Germinal center (tissue), 1 donor: ENCODE results near the gene EPS8L3.

Experiments
- DNase-seq: peaks from one replicate; pipeline ENCODE4 v3.0.0; 2012; ENCODE audit warnings: mixed read lengths, low spot score

EPS8L3 gene

DNA sequence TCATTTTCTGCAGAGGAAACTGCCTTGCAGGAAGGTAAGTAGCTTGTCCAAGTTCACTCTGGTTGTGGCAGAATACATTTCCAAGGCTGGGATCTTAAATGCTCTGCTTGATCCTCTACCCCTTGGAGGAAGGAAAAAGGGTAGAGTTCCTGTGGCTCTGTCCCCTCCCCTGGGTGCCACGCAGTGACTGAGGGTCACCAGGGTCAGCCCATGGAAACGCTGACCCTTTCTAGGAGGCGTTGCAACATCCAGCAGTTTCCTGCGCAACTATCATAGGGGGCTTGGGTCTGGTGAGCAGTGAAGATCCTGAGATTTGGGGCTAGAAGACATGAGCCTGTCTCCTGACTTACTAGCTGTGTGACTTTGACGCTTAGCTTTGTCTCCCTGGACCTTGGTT, 29.4 kb upstream of the EPS8L3 start:
- DNase-seq, result no peak

- DNase-seq, result no peak
Observed at GRCh38 chr1:109792056-109792831, 28.5 kb upstream of the EPS8L3 start.

DNA sequence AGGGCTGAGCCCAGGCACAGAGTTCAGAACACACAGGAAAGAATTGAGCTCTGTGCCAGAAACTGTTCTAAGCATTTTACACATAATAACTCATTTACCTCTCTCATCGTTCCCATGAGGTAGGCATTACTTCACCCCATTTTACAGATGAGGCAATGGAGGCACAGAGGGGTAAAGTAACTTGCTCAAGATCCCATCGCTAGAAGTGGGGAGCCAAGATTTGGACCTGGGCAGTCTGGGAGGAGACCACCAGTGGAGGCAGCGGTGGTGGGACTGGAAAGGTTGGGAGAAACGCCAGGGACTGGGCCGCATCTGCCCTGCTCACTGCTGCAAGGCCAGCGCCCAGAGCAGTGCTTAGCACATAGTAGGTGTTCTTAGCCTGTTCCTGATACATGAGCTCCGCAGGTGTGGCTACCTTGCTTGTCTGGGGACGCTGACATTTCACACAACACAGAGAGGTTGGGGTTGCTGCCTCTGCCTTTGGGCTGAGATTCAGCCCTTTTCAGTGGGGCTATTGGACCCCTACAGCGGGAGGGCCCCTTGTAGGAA, 27.8 kb upstream of the EPS8L3 start:
- no peak for DNase-seq

- peak; percentile 67 for DNase-seq
Observed at GRCh38 chr1:109790735-109791494, 27.2 kb upstream of the EPS8L3 start.

- DNase-seq, result no peak
Observed at GRCh38 chr1:109790329-109790728, 26.6 kb upstream of the EPS8L3 start.

DNA sequence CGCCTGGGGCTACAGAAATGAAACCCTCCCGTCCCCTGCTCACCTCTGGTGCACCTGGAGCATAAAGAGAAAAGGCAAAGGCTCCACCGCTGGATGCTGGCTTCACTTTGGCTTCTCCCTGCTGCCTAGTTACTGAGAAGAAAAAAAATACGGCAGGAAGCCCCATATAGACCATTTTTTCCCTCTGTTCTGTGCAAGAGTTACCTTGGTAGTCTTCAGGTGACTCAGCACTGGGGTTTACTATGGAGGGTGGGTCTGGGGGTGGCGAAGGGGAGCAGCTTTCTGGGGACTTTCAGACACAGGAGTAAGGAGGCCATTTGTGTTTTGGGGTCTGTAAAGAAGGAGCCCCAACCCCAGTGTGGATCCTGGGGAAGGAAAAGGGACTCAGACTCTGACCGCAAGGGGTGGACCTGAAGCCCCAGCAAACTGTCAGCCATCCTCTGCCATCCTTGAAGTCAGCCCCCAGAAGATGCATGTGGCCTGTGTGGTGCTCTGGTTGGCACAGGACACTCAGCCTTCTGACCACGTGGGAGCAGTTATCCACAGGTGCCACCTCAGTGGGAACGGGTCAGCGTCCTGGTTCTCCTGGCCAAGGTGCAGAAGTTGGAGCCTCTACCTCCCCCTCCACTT, 25.9 kb upstream of the EPS8L3 start:
- no peak for DNase-seq

DNA sequence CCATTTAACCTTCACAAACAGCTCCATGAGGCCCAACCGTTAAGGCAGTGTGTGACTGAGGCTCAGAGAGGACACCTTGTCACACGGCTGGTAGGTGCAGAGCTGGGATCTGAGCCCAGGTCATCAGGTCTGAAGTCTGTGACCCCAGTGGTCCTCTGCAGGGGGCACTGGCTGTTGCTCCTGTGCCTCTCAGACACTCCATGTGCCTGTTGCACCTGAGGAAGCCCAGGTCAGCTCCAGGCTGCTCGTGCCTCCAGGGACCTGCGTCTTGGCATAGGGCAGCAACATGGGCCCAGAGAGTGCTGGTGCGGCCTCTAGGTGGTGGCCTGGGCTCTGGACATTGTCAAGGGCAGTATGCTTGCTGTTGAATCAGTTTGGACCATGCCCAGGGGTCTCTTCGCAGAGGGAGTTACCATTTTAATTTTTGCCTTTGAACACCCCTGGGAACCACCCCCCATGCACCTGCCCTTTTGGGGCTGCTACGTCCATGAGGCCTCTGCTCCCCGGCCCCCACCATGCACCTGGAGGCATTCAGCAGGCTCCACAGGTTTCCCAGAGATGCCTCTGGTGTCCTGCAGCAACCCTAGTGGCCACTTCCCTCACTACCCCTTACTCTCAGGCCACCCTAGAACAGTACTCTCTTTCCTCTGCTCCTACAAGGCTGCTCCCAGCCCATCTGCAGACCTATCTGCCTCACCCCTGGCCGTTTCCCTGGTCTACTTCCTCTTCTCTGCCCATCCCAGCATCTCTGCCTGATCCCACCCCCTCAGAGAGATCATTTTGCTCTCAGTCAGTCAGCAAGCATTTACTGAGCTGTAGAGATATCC, 25.2 kb upstream of the EPS8L3 start:
- DNase-seq, result no peak

GRCh38 chr1:109787845-109788601, 24.3 kb upstream of the EPS8L3 start:
- no peak for DNase-seq

- DNase-seq, result no peak
Observed at GRCh38 chr1:109787211-109787844, 23.6 kb upstream of the EPS8L3 start.

- no peak for DNase-seq
Observed at GRCh38 chr1:109786531-109787021, 22.9 kb upstream of the EPS8L3 start.

DNA sequence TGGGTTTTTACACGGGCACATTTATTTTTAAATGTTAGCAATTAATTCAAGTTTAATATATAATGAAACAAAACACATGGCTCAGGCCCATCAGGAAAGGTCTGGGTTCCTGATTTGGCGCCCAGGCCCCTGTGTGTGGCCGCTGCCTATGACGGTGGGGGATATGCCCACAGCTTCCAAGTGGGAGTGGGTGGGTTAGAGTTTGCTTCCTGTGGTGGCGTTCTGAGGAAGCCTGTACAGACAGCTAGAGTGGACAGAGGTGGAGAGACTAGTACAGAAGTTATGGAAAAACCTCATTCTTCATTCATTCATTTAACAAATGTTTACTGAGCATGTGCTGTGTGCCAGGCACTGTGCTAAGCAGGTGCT, 22.4 kb upstream of the EPS8L3 start:
- DNase-seq, result no peak

DNA sequence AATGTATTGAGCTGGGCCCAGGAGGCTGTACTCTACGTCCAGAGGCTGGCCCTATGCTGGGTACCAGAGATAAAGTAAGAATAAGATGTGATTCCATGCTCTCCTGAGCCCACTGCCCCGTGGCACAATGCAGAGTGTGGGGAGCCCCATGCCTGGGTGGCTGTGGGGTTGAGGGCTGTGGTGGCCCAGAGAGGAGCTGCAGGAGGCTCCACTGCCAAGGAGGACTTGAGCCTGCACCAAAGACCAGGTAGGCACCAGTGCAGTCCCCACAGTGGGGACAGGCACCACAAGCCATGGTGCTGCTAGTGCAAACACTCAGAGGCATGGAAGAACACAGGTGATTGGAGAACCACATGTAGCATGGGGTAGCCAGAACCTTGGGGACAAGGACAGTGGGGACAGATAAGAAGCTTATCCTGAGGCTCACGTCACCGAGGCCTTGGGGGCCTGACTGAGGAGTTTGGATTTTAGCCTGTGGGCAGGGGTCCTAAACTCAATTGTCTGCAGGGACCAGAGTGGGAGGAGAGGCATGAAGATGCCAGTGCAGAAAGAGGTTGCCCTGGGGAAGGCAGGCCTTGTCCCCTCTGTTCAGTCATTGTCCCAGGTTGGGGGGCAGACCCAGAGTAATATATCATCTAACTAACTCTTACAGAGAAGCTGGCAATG, 21.9 kb upstream of the EPS8L3 start:
- no peak for DNase-seq

GRCh38 chr1:109784551-109785252, 21.0 kb upstream of the EPS8L3 start:
- no peak for DNase-seq

DNA sequence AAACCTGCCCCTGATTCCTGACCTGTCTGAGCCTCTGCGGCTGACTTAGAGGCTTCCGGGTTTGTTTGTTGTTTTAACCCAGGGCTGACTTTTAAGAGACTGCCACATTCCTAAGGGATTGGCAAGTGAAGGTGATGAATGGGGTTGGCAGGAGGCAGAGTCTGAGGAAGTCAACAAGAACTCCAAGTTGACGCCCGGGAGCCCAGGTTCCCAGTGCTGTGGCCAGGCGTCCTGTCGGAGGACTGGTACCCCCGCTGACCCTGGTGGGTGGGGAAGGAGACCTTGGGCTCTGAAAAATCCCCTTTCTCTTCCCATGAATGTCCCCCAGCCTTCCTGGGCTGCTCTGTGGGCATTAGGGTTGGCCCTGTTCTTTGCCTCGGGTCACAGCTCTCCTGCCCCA, 19.7 kb upstream of the EPS8L3 start:
- no peak for DNase-seq

DNA sequence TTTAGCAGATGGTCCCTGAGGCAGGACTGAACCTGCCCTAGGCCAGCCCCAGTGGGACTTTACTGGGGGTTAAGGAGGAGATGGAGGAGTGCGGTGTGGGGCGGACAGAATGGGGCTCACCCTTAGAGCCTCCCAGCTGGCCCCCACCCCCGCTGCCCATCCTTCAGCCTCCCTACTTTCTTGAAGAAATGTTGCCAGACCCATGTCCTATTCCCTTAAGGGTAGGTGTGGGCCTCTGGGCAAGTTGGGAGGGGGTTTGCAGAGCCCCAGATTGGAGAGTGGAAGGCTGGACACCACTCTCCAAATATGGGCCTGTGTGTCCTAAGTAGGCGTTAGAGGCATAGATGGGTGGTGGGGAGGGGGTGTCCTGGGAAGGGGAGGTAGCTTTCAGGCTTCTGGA, 19.2 kb upstream of the EPS8L3 start:
- DNase-seq, result no peak

DNA sequence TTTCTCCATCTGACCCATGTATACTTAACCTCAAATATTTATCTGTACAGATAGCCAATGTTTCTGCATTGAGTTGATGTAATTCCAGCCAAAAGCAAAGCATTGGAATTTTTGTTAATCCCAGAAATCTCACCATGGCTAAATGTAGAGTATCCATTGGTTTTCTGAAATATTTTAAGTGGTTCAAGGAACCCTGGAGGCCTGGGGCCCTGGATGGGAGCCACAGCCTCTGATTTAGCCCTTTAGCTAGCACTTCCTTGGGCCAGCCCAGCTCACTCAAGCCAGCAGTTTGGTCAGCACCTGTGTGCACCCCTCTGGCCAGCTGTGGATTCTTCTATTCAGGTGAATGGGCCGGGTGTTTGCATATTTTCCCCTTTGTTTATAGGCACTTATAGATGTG, 18.8 kb upstream of the EPS8L3 start:
- no peak for DNase-seq

DNA sequence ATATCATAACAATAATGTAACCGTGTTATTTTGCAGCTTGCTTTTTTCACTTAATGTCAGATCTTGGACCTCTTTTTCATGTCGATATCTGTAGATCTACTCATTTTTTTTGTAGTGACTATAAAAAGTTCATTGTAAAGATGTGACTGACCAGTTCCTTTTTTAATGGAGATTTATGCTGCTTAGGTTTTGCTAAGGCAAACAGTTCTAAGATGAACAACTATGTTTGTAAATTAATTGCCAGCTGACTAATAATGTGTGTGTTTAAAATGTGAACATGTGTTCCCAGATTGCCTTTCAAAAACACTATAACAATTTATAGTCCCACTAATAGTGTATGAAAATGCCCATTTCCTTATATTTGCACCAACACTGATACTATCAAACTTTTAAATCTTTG, 18.1 kb upstream of the EPS8L3 start:
- DNase-seq, result no peak

GRCh38 chr1:109780982-109781381, 17.3 kb upstream of the EPS8L3 start:
- DNase-seq, result no peak

DNA sequence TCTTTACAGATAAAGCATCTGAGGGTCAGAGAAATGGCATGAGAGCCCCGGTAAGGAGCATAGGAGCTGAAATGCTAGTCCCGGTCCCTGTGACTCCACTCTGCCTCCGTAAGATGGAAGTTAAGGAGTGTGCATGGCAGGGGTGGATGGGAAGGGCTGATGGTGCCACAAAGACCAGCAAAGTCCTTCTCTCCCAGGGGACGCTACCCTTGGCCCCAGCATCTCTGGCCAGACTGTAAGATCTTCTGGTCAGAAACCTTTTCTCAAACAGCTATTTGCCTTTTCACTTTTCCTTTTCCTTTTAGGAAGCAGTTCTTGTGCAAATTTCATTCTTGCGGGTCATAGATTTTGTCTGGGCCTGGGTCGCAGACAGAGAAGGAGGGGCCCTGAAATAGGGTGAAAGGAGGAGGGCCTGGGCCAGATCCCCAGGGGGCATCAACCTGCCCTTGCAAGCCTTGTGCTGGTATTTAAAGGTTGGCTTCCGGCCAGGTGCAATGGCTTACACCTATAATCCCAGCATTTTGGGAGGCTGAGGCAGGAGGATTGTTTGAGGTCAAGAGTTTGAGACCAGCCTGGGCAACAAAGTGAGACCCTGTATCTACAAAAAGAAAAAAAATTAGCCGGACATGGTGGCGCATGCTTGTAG, 14.4 kb upstream of the EPS8L3 start:
- no peak for DNase-seq
